ENCODE results near the gene CAMK1G.

The CAMK1G gene

DNA sequence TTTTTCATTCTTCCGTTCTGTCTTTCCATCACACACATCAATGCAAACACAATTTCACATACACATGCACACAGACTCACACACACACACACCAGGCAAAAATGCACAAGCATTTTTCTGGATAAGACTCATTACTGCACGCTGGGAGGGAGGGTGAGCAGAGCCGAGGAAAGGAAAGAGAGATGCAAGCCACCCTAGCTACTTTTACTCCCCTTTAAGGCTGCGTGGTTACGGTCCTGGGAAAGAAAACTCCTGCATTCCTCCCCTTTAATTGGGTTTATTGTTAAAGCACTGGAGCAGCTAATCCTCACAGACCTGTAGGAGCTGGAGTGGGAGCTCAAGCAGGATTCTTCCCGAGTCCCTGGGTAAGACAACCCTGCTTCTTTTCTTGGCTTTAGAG, at the start of gene CAMK1G:
TSS of gene CAMK1G (plus strand) at position 307 of the 400 bp plus-strand sequence. CDS start 11,270 bp downstream, outside the sequence.
- TF ChIP-seq, protein P1, sequence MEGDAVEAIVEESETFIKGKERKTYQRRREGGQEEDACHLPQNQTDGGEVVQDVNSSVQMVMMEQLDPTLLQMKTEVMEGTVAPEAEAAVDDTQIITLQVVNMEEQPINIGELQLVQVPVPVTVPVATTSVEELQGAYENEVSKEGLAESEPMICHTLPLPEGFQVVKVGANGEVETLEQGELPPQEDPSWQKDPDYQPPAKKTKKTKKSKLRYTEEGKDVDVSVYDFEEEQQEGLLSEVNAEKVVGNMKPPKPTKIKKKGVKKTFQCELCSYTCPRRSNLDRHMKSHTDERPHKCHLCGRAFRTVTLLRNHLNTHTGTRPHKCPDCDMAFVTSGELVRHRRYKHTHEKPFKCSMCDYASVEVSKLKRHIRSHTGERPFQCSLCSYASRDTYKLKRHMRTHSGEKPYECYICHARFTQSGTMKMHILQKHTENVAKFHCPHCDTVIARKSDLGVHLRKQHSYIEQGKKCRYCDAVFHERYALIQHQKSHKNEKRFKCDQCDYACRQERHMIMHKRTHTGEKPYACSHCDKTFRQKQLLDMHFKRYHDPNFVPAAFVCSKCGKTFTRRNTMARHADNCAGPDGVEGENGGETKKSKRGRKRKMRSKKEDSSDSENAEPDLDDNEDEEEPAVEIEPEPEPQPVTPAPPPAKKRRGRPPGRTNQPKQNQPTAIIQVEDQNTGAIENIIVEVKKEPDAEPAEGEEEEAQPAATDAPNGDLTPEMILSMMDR (IDR thresholded peaks at IDR 0.05; ENCODE audit: borderline replicate concordance, control extremely low read depth, extremely low read depth, insufficient read depth, missing control alignments) = no peak
- in situ Hi-C loops (cut with MboI; ENCODE audit: low sequenced_read_pairs, unreplicated experiment) = no loop called here
- DNase-seq (ENCODE audit: low spot score) = no peak

DNA sequence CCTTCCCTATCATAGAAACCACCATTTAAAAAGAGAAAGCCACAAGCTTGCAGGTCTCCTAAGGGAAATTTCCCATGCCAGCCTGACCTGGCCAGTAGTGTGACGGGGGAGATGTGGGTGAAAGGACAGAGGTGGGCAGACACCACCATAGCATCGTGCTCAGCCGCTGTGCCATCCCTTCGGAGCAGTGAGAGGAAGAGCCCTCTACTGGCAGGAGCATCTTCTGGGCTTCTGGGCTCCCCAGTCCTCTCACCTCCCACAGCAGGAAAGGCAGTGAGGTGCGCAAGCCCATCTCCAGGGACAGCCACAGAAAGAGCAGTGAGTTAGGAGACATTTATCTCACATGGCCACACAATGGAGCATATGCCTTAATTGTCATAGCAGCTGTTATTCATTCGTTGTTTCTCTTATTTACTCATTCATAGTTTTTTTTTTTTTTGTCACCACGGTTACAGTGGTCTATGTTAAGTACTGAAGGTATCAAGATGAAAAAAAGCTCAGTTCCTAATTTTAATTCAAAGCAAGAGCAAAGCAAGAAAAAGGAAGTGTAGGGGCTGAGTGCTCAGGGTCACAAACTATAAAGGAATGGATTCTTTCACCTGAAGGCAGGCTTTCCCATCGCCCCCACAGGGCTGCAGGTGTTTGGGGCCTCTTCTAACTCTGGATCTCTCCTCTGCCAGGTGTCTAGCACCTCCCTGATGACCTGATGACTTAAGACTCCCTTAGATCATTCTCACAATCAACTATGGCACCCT, 48.8 kb upstream of the CAMK1G start:
- no peak for DNase-seq (ENCODE audit: low spot score)
- TF ChIP-seq, protein P1 (IDR thresholded peaks at IDR 0.05; ENCODE audit: borderline replicate concordance, control extremely low read depth, extremely low read depth, insufficient read depth, missing control alignments) = no peak
- in situ Hi-C loops (cut with MboI; ENCODE audit: low sequenced_read_pairs, unreplicated experiment) = no loop called here

DNA sequence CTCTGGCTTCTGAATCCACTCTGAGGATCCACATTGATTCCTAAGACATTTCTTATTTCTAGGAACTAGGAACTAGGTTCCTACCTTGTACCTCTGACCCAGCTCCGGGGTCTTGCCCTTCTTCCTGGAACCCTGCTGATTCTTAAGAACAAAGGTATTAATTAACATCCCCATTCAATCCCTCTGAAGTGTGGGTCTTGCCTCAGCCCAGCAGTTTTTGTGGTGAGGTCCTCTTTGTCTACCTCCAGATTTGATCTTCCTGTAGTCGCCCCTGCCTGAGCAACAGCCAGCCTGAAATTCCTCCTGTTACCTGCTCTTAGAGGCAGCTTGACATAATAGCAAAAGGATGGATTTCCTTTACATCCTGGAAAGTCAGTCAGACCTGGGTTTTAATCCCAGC, 46.7 kb upstream of the CAMK1G start:
- TF ChIP-seq, protein P1 (IDR thresholded peaks at IDR 0.05; ENCODE audit: borderline replicate concordance, control extremely low read depth, extremely low read depth, insufficient read depth, missing control alignments) = no peak
- DNase-seq (ENCODE audit: low spot score) = no peak
- in situ Hi-C loops (cut with MboI; ENCODE audit: low sequenced_read_pairs, unreplicated experiment) = no loop called here

DNA sequence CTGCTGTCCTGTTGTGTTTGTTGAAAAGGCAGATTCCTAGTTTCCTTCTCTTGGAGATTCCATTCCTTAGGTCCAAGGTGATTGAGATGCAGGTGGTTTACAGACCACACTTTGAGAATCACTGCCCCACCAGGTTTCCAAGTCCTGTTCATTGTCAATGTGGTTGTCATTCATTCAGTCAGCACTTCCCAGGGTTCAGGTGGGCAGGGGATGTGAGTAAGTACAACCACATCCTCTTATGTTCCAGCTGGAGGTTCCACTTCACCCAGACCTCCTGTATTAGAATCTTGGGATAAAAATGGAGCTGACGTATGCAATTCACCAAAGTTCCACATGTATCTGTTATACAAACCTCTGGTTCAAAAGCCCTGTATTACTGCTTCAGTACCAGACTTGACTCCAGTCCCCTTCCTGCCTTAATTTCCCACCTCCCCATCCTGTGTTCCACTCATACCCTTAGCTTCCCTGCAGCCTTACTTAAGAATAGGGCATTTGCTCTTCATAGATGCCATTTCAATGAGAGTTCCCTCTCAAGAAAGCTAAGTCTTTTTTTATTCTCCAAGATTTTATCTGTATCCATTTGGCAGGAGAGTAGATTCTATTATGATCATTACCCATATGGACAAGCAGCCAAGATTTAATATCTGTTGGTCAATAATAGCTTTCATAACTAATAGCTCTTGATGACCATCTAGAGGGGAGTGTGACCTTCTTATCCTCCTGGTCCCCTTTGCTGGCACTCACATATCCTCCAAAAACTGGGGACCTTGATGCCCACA, 46.0 kb upstream of the CAMK1G start:
- in situ Hi-C loops (cut with MboI; ENCODE audit: low sequenced_read_pairs, unreplicated experiment) = no loop called here
- TF ChIP-seq, protein P1 (IDR thresholded peaks at IDR 0.05; ENCODE audit: borderline replicate concordance, control extremely low read depth, extremely low read depth, insufficient read depth, missing control alignments) = no peak
- no peak for DNase-seq (ENCODE audit: low spot score)

DNA sequence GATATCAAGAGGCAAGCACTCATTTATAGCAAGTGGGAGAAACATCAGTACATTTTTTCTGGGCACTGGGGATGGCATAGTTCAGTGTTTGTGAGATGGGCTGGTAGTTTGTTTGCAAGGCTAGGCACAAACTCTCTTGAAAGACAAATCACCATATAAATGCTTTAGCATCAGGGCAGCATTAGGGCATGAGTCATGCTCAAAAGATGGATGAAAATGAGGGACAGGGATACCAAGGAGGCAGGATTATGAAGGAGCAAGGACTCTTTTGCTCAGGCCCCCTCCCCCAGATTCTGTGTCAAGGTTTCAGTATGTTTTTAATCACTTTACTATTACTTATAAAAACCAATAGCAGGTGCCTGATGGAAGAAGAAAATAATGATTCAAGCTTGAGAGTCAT, 43.9 kb upstream of the CAMK1G start:
- no peak for DNase-seq (ENCODE audit: low spot score)
- TF ChIP-seq, protein P1 (IDR thresholded peaks at IDR 0.05; ENCODE audit: borderline replicate concordance, control extremely low read depth, extremely low read depth, insufficient read depth, missing control alignments) = no peak
- in situ Hi-C loops (cut with MboI; ENCODE audit: low sequenced_read_pairs, unreplicated experiment) = no loop called here

DNA sequence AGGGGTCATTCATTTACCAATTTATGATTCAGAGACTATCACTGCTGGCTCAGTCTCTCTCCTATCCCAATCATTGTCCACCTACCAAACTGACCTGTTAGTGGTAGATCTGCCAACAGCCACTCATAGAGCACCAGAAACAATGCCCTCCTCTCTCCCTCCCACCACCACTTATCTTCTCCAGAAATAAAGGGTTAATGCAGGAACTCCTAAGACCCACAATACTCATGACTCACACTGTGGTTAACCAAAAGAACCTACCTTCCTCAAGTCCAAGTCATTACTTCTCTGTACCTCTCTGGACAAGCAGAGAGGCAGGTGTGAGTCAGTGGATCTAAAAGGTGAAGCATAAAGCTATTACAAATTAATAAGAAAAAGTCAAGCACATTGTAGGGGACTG, 40.9 kb upstream of the CAMK1G start:
- in situ Hi-C loops (cut with MboI; ENCODE audit: low sequenced_read_pairs, unreplicated experiment) = no loop called here
- DNase-seq (ENCODE audit: low spot score) = no peak
- TF ChIP-seq, protein P1 (IDR thresholded peaks at IDR 0.05; ENCODE audit: borderline replicate concordance, control extremely low read depth, extremely low read depth, insufficient read depth, missing control alignments) = no peak

Data from GM13976 (cell line).